ENCODE results near the gene MACROH2A2. TPM values are rescaled to one million over a fixed set of nuclear protein-coding genes. Genes with fewer than 3 reads are reported as not detected.

Gene MACROH2A2
- total and polyA plus RNA-seq, 2 of the 4 experiments (the other 2 are of a cell fraction), result 16.1 to 17.4 TPM

DNA sequence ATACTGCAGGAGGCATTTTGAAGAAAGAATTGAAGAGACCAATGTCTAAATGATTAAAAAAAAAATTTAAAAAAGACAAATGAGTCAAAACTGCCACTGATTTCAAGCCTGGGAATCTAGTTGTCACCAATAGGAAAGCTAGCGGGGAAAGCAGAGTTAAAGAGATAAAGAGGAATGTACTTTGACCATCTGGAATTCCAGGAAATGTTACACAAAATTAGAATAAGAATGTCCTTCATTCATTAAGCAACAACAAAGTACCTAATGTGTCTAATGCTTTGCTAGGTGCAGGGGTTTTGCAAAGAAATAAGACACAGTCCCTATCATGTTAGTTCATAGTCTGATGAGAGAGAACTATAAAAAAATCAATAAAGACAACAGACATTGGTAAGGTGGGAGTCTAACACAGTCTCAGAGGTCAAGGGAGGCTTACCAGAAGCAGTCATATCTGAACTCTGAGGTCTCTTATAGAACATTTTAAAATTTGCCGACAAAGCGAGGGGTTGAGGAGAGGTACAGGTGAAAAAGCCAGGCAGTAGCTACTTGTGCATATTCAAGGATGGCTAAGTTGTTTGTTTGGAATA, 102.7 kb downstream of the MACROH2A2 start:
- Histone ChIP-seq H3K79me1 (ENCODE audit: low read depth in 1 of 2, low read length in 2 of 2) (peaks cover 29 to 47% of the 10 kb centered on the region in 2 experiments), H4K91ac (ENCODE audit: insufficient read depth, low read depth, low read length) (no peak overlapping the region), H2AK9ac (replicated peaks; ENCODE audit: low read depth, low read length, poor library complexity) (no peak overlapping the region), H3K4me3 (ENCODE audit: insufficient read depth, low read depth, low read length) (no peak overlapping the region), H3K18ac (ENCODE audit: low read depth, low read length) (no peak overlapping the region), H2AFZ (replicated peaks; ENCODE audit: low read length, poor library complexity) (no peak overlapping the region), H4K8ac (ENCODE audit: low read depth in 2 of 2, low read length in 2 of 2) (no peak overlapping the region), H3K56ac (ENCODE audit: extremely low read depth, insufficient read depth, low read length) (no peak overlapping the region), H2BK20ac (ENCODE audit: low read depth, low read length) (no peak overlapping the region), H3K4ac (ENCODE audit: low read depth, low read length) (no peak overlapping the region), H3K14ac (replicated peaks; ENCODE audit: low read depth, low read length) (no peak overlapping the region), H2BK120ac (ENCODE audit: low read depth, low read length) (no peak overlapping the region), H2BK5ac (ENCODE audit: low read depth, low read length, poor library complexity, severe bottlenecking) (no peak overlapping the region), H3K4me1 (ENCODE audit: control insufficient read depth, insufficient read depth, low read length) (no peaks in the 10 kb centered on the region), H4K5ac (ENCODE audit: low read depth, low read length) (no peak overlapping the region), H4K20me1 (ENCODE audit: insufficient read depth, low read length) (peaks cover 42% of the 10 kb centered on the region; the same call in 1 of the 2 replicates), H3K9me3 (ENCODE audit: control insufficient read depth, insufficient read depth, low read length) (no peaks in the 10 kb centered on the region), H3K27me3 (ENCODE audit: control insufficient read depth, insufficient read depth, low read length) (no peaks in the 10 kb centered on the region), H2AK5ac (ENCODE audit: low read depth, low read length) (no peak overlapping the region), H3K9me1 (ENCODE audit: insufficient read depth, low read length) (no peaks in the 10 kb centered on the region), H3K9ac (ENCODE audit: low read depth, low read length) (no peak overlapping the region), H3K27ac (ENCODE audit: insufficient read depth, low read length) (no peak overlapping the region), H3K36me3 (ENCODE audit: control insufficient read depth, insufficient read depth, low read length) (peaks cover 53% of the 10 kb centered on the region), H2BK15ac (ENCODE audit: low read depth, low read length) (no peak overlapping the region), H3K23ac (ENCODE audit: low read depth, low read length) (no peak overlapping the region), H3K4me2 (ENCODE audit: low read depth, low read length) (no peak overlapping the region)
- ChIA-PET POLR2A (ENCODE audit: unreplicated experiment) (no interaction called here), CTCF (no interaction called here)
- no TSS peak for BruUV-seq (replicated peaks)
- no peak for TF ChIP-seq MAFK (IDR thresholded peaks at IDR 0.05; ENCODE audit: low read depth, low read length)
- TF ChIP-seq, protein P1, sequence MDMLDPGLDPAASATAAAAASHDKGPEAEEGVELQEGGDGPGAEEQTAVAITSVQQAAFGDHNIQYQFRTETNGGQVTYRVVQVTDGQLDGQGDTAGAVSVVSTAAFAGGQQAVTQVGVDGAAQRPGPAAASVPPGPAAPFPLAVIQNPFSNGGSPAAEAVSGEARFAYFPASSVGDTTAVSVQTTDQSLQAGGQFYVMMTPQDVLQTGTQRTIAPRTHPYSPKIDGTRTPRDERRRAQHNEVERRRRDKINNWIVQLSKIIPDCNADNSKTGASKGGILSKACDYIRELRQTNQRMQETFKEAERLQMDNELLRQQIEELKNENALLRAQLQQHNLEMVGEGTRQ (IDR thresholded peaks at IDR 0.05; ENCODE audit: low read depth, low read length), result no peak
- TF ChIP-seq CHD1 (IDR thresholded peaks at IDR 0.05; ENCODE audit: low read depth, low read length), result no peak
- in situ Hi-C loops (cut with MboI; ENCODE audit: low sequenced_read_pairs) (no loop called here), intact Hi-C loops (cut with micrococcal nuclease) (loop anchor here (10.0 kb wide), 1 partner anchor 49 kb away; no protein-coding TSS in a partner anchor), dilution Hi-C loops (cut with HindIII; ENCODE audit: low sequenced_read_pairs, unreplicated experiment) (no loop called here)
- ATAC-seq (ENCODE audit: low read depth), result no peak
- DNase-seq, result no peak
- WGBS, 2 experiments (ENCODE audit: extremely low coverage in 2 of 2, insufficient read length in 1 of 2), result no CpG with 5 or more reads among the region's 3 CpGs
